Erythroblast (primary cell): ENCODE results near the gene MEAF6.

Experiments
- GATA1 ChIP-seq: IDR thresholded peaks from 2 replicates; pipeline ENCODE4 v1.6.1; 2011; ENCODE audit warnings: low read depth, mild to moderate bottlenecking, control low read depth, low read length, moderate library complexity
- POLR2A ChIP-seq: IDR thresholded peaks from 2 replicates; pipeline ENCODE4 v1.6.1; 2011; ENCODE audit warnings: mild to moderate bottlenecking, low read length

DNA sequence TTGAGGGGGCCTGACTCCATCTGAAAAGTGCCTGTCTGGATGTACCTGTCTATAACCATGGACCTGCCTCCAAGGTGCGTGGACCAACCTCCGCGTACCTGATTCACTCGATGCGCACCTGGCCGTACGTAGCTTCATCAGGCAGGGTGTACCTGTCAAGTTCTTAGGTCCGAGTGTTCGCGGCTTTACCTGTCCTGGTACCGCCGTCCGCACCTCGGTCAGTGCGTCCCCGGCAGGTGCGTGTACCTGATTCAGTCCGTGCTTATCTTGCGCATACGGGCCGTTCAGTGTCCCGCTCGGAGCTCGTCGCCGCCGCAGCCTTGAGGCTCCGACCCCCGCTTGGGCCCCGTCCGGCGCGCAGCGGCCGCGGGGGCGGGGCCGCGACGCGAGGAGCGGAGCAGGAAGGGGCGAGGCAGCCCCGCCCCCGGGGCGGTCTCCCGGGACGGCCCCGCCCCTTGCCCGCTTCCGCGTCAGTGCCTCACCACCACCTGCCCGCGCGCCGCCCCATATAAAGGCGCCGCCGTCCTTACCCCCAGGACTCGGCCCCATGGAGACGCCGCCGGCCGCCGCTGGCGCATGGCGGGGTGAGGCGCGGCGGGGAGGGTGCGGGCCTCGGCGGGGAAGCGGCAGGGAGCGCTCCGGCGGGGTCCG, 40.4 kb downstream of the MEAF6 start, which contains the start of gene ZC3H12A:
- TF ChIP-seq POLR2A (peak; percentile 82), GATA1 (no peak)
